GM12878 (cell line): Measurements from ENCODE around the gene TMEM212. TPM values are rescaled to one million over a fixed set of nuclear protein-coding genes. Genes with fewer than 3 reads are reported as not detected.

Source experiments
- CHD4 ChIP-seq: fragments of 200-600 bp; sonication (generic); IDR thresholded peaks from 2 replicates; pipeline ENCODE4 v1.6.1; 2016; ENCODE audit warnings: mild to moderate bottlenecking
- E2F8 ChIP-seq: fragments of 450-650 bp; IDR thresholded peaks from 2 replicates; pipeline ENCODE4 v1.6.1; 2018; ENCODE audit warnings: mild to moderate bottlenecking, low read depth, moderate library complexity; ENCODE audit not compliant: partially characterized antibody
- EGR1 ChIP-seq, 2 experiments: IDR thresholded peaks; 1 replicate in 1 of 2; 2 replicates in 1 of 2; pipeline ENCODE4 v1.6.1; 2011 to 2012; ENCODE audit warnings: low read depth in 2 of 2, low read length in 2 of 2, borderline replicate concordance in 1 of 2, mild to moderate bottlenecking in 1 of 2, moderate library complexity in 1 of 2
- MXI1 ChIP-seq: fragments of 150-350 bp; IDR thresholded peaks from 2 replicates; pipeline ENCODE4 v1.6.1; 2011; ENCODE audit warnings: low read depth, mild to moderate bottlenecking, inconsistent platforms, low read length, improper control_type of control experiment
- MYC ChIP-seq: IDR thresholded peaks from 2 replicates; pipeline ENCODE4 v1.6.1; 2011; ENCODE audit warnings: mild to moderate bottlenecking, low read length, moderate library complexity, inconsistent platforms; ENCODE audit not compliant: insufficient read depth, insufficient replicate concordance, insufficient read length, severe bottlenecking
- NFIC ChIP-seq: IDR thresholded peaks from 2 replicates; pipeline ENCODE4 v1.6.1; 2012; ENCODE audit warnings: low read depth, mild to moderate bottlenecking, inconsistent platforms, low read length, moderate library complexity
- PAX8 ChIP-seq: fragments of 450-650 bp; IDR thresholded peaks from 2 replicates; pipeline ENCODE4 v1.6.1; 2017; ENCODE audit warnings: mild to moderate bottlenecking, moderate library complexity
- PML ChIP-seq: IDR thresholded peaks from 2 replicates; pipeline ENCODE4 v1.6.1; 2012; ENCODE audit warnings: low read length, inconsistent platforms
- POLR2A ChIP-seq: IDR thresholded peaks from 2 replicates; pipeline ENCODE4 v1.6.1; 2011; ENCODE audit warnings: low read depth, mild to moderate bottlenecking, low read length
- REST ChIP-seq: IDR thresholded peaks from 2 replicates; pipeline ENCODE4 v1.6.1; 2012; ENCODE audit warnings: mild to moderate bottlenecking, low read depth, low read length
- SKIL ChIP-seq: fragments of 450-650 bp; IDR thresholded peaks from 2 replicates; pipeline ENCODE4 v1.6.1; 2017; ENCODE audit warnings: mild to moderate bottlenecking, low read depth, inconsistent platforms; ENCODE audit not compliant: poor library complexity, severe bottlenecking
- SMAD5 ChIP-seq: IDR thresholded peaks from 2 replicates; pipeline ENCODE4 v1.6.1; 2016; ENCODE audit warnings: antibody characterized with exemption, low read depth
- YBX1 ChIP-seq: fragments of 450-650 bp; IDR thresholded peaks from 2 replicates; pipeline ENCODE4 v1.6.1; 2016; ENCODE audit warnings: antibody characterized with exemption
- ZNF217 ChIP-seq: fragments of 450-650 bp; IDR thresholded peaks from 2 replicates; pipeline ENCODE4 v1.6.1; 2017; ENCODE audit warnings: antibody characterized with exemption, mild to moderate bottlenecking
- ZNF592 ChIP-seq: fragments of 450-650 bp; IDR thresholded peaks from 2 replicates; pipeline ENCODE4 v1.6.1; 2017; ENCODE audit warnings: mild to moderate bottlenecking, moderate library complexity
- ZSCAN29 ChIP-seq: fragments of 450-650 bp; IDR thresholded peaks from 2 replicates; pipeline ENCODE4 v1.6.1; 2017; ENCODE audit warnings: mild to moderate bottlenecking, moderate library complexity
- ZZZ3 ChIP-seq: IDR thresholded peaks from 2 replicates; pipeline ENCODE4 v1.6.1; 2011; ENCODE audit warnings: low read depth; ENCODE audit not compliant: control insufficient read depth, insufficient read length
- polyA plus RNA-seq, 11 experiments: library from polyadenylated mRNA; depleted of rRNA in 4 of 11; unstranded in 6 of 11; stranded (reverse) in 5 of 11; fragments of >200 nt; fragmentation: Nextera tagmentation in 4 of 11; fragmentation: Illumina TruSeq in 1 of 11; extraction: Ambion mirVana in 4 of 11; extraction: Trizol in 1 of 11; gene quantifications; 1 replicate in 1 of 11; 2 replicates in 10 of 11; pipeline versions ENCODE4 v1.2.1 to v1.2.3, GENCODE V29; 2011 to 2016; ENCODE audit warnings: inconsistent platforms in 2 of 11, missing spikeins in 2 of 11, low read depth in 1 of 11
- total RNA-seq, 4 experiments: library from RNA; depleted of rRNA in 3 of 4; stranded (reverse); fragments of >200 nt in 3 of 4; fragmentation: Illumina TruSeq in 1 of 4; extraction: Trizol in 1 of 4; gene quantifications; 2 replicates each; pipeline versions ENCODE4 v1.2.1 to v1.2.3, GENCODE V29; 2013 to 2021
- TF ChIP-seq, protein P1 (sequence below): IDR thresholded peaks from 2 replicates; pipeline ENCODE4 v1.6.1; 2012; ENCODE audit warnings: low read depth, low read length, improper control_type of control experiment

TMEM212 gene
- total and polyA plus RNA-seq, 10 of the 15 experiments (the other 5 are each of a cell fraction or from before 2014, with no cell fraction given) = not detected

DNA sequence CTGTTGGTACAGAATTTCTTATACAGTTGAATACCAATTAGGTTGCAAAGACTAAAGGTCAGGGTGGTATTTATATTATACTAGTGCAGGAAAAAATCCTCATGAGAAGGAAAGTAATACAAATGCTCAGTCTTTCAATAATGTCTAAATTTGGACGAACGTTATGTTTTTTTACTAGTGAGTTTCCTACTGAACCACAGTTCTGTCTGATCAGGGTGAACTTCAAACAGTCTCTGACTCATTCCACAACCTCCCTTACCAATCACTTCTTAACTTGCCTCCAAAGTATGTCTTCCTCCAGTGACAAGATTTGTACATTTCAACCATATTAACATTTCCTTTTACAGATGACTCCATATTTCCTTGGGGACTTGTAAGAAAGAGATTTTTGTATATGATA is 3.4 kb downstream of the TMEM212 start (continued):
- TF ChIP-seq REST (no peak), ZSCAN29 (no peak), PAX8 (no peak), POLR2A (no peak), E2F8 (no peak), MXI1 (no peak), SMAD5 (no peak), NFIC (peak; percentile 90), ZNF592 (no peak), ZNF217 (peak; percentile 92), ZZZ3 (no peak), EGR1 (IDR thresholded peaks at IDR 0.05; ENCODE audit: borderline replicate concordance in 1 of 2, low read depth in 2 of 2, low read length in 2 of 2) (no peak), MYC (no peak), CHD4 (no peak), PML (no peak), YBX1 (no peak), SKIL (peak; percentile 95)
- TF ChIP-seq, protein P1, sequence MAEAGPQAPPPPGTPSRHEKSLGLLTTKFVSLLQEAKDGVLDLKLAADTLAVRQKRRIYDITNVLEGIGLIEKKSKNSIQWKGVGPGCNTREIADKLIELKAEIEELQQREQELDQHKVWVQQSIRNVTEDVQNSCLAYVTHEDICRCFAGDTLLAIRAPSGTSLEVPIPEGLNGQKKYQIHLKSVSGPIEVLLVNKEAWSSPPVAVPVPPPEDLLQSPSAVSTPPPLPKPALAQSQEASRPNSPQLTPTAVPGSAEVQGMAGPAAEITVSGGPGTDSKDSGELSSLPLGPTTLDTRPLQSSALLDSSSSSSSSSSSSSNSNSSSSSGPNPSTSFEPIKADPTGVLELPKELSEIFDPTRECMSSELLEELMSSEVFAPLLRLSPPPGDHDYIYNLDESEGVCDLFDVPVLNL = no peak
